ENCODE measurements around the gene FGR. TPM values are rescaled to one million over a fixed set of nuclear protein-coding genes. Genes with fewer than 3 reads are reported as not detected.

The FGR gene
- total RNA-seq, 1 donor from 2014 or later, result 0.21 TPM

DNA sequence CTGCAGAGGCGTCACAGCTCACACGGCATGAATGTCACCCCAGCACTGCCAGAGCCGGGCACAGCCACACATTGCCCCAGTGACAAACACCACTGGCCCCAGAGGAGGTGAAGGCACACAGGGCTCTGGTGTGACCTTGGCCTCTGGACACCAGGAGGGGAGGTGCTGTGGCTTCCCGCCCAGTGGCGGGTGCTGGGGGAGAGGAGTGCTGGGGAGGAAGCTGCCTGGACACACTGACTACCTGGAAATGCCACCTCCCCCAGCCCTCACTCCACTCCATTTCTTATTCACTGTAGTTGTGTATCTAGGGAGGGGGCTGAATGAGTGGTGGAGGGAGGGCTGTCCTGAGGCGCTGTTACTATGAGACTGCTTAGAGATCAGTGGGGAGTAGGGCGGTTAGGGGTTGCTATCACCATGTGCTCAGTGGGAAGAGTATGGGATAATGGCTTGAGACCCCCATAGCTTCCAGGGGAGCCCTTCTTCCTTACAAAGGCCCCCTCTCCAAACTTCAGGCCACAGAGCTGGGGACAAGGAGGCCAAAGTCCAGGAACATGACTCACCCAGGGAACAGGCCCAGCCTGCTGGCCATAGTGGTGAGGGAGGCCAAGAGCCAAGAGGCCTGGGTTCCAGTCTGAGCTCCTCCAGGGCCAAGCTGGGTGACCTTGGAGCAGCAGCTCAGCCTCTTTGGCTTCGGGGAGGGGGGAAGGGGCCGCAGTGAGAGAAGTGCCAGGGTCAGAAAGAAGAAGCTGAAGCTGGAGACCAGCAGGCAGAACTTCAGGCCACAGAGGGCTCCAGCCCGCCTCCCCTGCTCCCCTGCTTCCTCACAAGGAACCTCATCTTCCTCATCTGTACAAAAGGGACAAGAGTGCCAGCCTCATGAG lies 71.2 kb downstream of the FGR start:
- H3K4me3 Mint-ChIP-seq, result no peak overlapping the region

DNA sequence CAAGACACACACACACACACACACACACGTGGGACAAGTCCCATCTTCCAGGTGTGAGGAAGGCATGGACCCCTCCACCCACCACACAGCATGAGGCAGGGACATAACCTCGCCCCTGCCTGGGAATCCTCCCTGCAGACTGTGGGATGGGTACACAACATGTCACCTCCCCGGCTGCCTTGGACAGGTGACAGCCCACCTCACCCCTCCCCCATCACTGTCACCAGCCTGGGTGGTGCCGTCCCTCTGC lies 71.7 kb downstream of the FGR start:
- Mint-ChIP-seq H3K27ac (no peak overlapping the region), H3K4me1 (ENCODE audit: low read depth) (peaks cover 21% of the 10 kb centered on the region), H3K4me3 (no peak overlapping the region), H3K9me3 (no peaks in the 10 kb centered on the region), H3K27me3 (ENCODE audit: insufficient read depth) (no peaks in the 10 kb centered on the region), H3K36me3 (ENCODE audit: low read depth) (peaks cover 7% of the 10 kb centered on the region)
- DNase-seq (ENCODE audit: low spot score), result no peak
- intact Hi-C loops (cut with micrococcal nuclease), result no loop called here

More for the DNA sequence above, 71.2 kb downstream of the FGR start:
- intact Hi-C loops (cut with micrococcal nuclease), result no loop called here
- peaks cover 24% of the 10 kb centered on the region for H3K4me1 Mint-ChIP-seq (ENCODE audit: low read depth)
- no peaks in the 10 kb centered on the region for H3K27me3 Mint-ChIP-seq (ENCODE audit: insufficient read depth)
- peaks cover 7% of the 10 kb centered on the region for H3K36me3 Mint-ChIP-seq (ENCODE audit: low read depth)
- no peak for DNase-seq (ENCODE audit: low spot score)
- H3K27ac Mint-ChIP-seq, result no peak overlapping the region
- H3K9me3 Mint-ChIP-seq, result no peaks in the 10 kb centered on the region

DNA sequence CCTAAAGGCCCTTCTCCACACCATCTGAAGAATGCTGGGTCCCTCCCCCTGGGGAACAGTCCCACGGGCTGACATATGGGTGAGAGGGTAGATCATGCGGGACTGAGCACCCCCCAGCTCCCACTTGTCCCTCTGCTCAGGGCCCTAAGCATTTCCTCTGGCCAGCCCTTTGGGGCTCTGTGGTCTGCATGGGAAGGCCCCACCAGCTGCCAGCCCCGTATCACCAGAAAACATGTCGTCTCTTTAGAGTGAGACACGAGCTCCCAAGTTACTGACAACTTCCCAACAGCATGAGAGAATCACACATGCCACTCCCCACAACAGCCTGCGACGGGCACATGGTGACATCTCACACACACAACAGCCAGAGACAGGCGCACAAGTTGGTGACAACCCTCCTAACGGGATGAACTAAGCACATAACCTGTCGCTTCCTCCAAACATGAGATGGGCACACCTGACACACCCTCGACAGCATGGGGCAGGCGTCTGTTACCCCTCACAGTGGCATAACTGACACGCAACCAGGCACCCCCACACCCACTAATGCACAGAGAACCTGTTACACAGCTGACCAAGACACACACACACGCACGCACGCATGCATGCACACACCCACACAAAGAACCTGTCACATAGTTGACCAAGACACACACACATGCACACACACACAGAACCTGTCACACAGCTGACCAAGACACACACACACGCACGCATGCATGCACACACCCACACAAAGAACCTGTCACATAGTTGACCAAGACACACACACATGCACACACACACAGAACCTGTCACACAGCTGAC lies 72.2 kb downstream of the FGR start:
- Mint-ChIP-seq H3K27ac (no peak overlapping the region), H3K4me3 (no peak overlapping the region), H3K27me3 (ENCODE audit: insufficient read depth) (no peaks in the 10 kb centered on the region), H3K9me3 (no peaks in the 10 kb centered on the region), H3K4me1 (ENCODE audit: low read depth) (peaks cover 18% of the 10 kb centered on the region), H3K36me3 (ENCODE audit: low read depth) (peaks cover 6% of the 10 kb centered on the region)
- no peak for DNase-seq (ENCODE audit: low spot score)
- intact Hi-C loops (cut with micrococcal nuclease), result no loop called here

Other genes with a start within 250 kb of the FGR start
- 3.2 and 4.0 TPM in 2 replicates for gene GPR3, start 242.6 kb downstream of the FGR start, total RNA-seq
- 108 and 109 TPM in 2 replicates for gene WASF2, start 145.0 kb downstream of the FGR start, total RNA-seq
- gene AHDC1, start 31.0 kb downstream of the FGR start, total RNA-seq, result 33.7 and 33.9 TPM in 2 replicates
- gene IFI6, start 37.0 kb upstream of the FGR start, total RNA-seq, result 71.7 and 85.6 TPM in 2 replicates
- 9.9 and 13.1 TPM in 2 replicates for gene FAM76A, start 90.8 kb upstream of the FGR start, total RNA-seq
- 22.0 and 23.9 TPM in 2 replicates for gene STX12, start 138.0 kb upstream of the FGR start, total RNA-seq
- 84.1 and 88.1 TPM in 2 replicates for gene PPP1R8, start 195.6 kb upstream of the FGR start, total RNA-seq
- 28.7 and 33.5 TPM in 2 replicates for gene THEMIS2, start 237.4 kb upstream of the FGR start, total RNA-seq

Measured in activated T-helper 1 cell treated with anti-CD3 and anti-CD28 coated beads, Interleukin-12 subunit alpha, Interleukin-12 subunit beta, Interleukin-2, Interleukin-4 antibody, amounts not matched to agents 30 ng/mL and 10 ng/mL and 1 ng/mL, durations not matched to agents 14 hours and 24 hours and 36 hours (primary cell).